ENCODE measurements around the gene PLD4. TPM values are rescaled to one million over a fixed set of nuclear protein-coding genes. Genes with fewer than 3 reads are reported as not detected.
"Not testable (repeated sequence)": the region's sequence is repeated elsewhere in the genome, so short reads cannot be mapped to it uniquely, and the experiment has no call there.

Gene PLD4
- total RNA-seq, 2 experiments from 2014 or later, result not detected

- Mint-ChIP-seq H3K36me3 (no peaks in the 10 kb centered on the region), H3K4me1 (no peaks in the 10 kb centered on the region), H3K9me3 (no peaks in the 10 kb centered on the region), H3K27me3 (no peaks in the 10 kb centered on the region), H3K4me3 (no peak overlapping the region), H3K27ac (no peak overlapping the region)
- no peak for DNase-seq
These were observed 41.6 kb upstream of the PLD4 start for GRCh38 chr14:104882991-104883660.

- no peak overlapping the region for H3K27ac Mint-ChIP-seq
- H3K36me3 Mint-ChIP-seq, result no peaks in the 10 kb centered on the region
- DNase-seq, result no peak
These were observed 40.9 kb upstream of the PLD4 start for GRCh38 chr14:104883681-104884361.

GRCh38 chr14:104884381-104884780 is 40.3 kb upstream of the PLD4 start:
- H3K4me1 Mint-ChIP-seq, H3K4me3 Mint-ChIP-seq, H3K9me3 Mint-ChIP-seq, H3K27me3 Mint-ChIP-seq, DNase-seq, H3K36me3 Mint-ChIP-seq, H3K27ac Mint-ChIP-seq: not testable (repeated sequence)

More at GRCh38 chr14:104883681-104884361, 40.9 kb upstream of the PLD4 start:
- Mint-ChIP-seq H3K4me1 (no peaks in the 10 kb centered on the region), H3K27me3 (no peaks in the 10 kb centered on the region), H3K9me3 (no peaks in the 10 kb centered on the region), H3K4me3 (no peak overlapping the region)

GRCh38 chr14:104885031-104885972 is 39.4 kb upstream of the PLD4 start:
- no peak for DNase-seq
- Mint-ChIP-seq H3K9me3 (peaks cover 1% of the 10 kb centered on the region), H3K27me3 (no peaks in the 10 kb centered on the region), H3K4me1 (no peaks in the 10 kb centered on the region), H3K36me3 (no peaks in the 10 kb centered on the region), H3K4me3 (no peak overlapping the region), H3K27ac (no peak overlapping the region)

DNA sequence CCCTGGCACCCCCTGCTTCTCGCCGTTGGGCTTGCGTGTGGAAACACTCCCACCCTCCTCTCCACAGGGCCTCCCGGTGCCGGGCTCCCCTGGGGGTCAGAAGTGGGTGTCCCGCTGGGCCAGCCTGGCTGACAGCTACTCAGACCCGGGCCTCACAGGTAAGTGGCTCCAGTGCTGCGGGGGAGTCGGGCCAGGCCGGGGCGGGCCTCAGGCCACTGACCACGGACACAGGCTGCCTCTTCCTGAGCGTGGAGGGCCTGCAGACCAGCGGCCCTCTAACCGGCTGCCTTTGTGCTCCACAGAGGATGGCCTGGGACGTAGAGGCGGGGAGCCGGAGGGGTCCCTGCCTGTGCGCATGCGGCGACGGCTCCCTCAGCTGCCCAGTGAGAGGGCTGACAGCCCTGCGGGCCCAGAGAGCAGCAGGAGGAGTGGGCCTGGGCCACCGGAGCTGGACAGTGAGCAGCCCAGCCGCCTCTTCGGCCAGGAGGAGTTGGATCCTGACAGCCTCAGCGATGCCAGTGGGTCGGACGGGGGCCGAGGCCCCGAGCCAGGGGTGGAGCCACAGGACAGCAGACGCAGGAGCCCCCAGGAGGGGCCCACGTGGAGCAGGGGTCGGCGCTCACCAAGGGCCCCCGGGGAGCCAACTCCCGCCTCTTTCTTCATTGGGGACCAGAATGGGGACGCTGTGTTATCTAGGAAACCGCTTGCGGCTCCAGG is 38.5 kb upstream of the PLD4 start:
- H3K4me3 Mint-ChIP-seq, result no peak overlapping the region
- no peak overlapping the region for H3K27ac Mint-ChIP-seq
- DNase-seq, result no peak

GRCh38 chr14:104886690-104887622 is 37.7 kb upstream of the PLD4 start:
- no peaks in the 10 kb centered on the region for H3K36me3 Mint-ChIP-seq
- DNase-seq, result no peak
- H3K27ac Mint-ChIP-seq, result no peak overlapping the region
- no peaks in the 10 kb centered on the region for H3K27me3 Mint-ChIP-seq
- peaks cover 1% of the 10 kb centered on the region for H3K9me3 Mint-ChIP-seq
- H3K4me3 Mint-ChIP-seq, result no peak overlapping the region
- H3K4me1 Mint-ChIP-seq, result no peaks in the 10 kb centered on the region

More for the DNA sequence above, 38.5 kb upstream of the PLD4 start:
- H3K36me3 Mint-ChIP-seq, result no peaks in the 10 kb centered on the region
- H3K27me3 Mint-ChIP-seq, result no peaks in the 10 kb centered on the region
- peaks cover 1% of the 10 kb centered on the region for H3K9me3 Mint-ChIP-seq
- H3K4me1 Mint-ChIP-seq, result no peaks in the 10 kb centered on the region

DNA sequence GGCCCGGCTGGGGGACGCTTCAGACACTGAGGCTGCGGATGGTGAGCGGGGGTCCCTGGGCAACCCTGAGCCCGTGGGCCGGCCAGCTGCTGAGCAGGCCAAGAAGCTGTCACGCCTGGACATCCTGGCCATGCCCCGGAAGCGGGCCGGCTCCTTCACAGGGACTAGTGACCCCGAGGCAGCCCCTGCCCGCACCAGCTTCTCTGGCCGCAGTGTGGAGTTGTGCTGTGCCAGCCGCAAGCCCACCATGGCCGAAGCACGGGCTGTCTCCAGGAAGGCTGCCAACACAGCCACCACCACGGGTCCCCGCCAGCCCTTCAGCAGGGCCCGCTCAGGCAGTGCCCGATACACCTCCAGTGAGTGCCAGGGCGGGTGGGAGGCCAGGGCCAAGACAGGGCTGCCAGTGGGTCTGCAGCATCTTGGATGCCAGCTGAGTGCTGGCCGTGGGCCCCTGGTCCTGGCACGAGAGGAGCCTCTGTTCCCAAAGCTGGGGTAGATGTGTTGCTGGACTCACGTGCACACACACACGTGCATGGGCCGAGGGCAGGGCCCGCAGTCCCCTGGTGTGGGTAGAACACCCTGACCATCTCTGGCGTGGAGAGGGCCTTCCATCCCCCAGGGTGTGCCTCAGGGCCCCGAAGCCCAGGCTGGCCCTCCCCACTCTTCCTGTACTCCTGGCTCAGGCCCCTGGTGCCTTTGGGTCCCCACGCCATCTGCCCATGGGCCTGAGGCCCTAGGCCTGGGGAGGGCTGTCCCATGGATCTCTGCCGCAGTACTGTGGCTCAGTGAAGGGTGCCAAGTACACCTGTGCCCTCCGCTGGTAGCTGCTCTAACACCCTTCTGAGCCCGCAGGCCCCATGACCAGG is 36.8 kb upstream of the PLD4 start:
- H3K27ac Mint-ChIP-seq, result no peak overlapping the region
- H3K4me1 Mint-ChIP-seq, result no peaks in the 10 kb centered on the region
- no peaks in the 10 kb centered on the region for H3K36me3 Mint-ChIP-seq
- no peak for DNase-seq
- H3K27me3 Mint-ChIP-seq, result no peaks in the 10 kb centered on the region
- peaks cover 1% of the 10 kb centered on the region for H3K9me3 Mint-ChIP-seq
- no peak overlapping the region for H3K4me3 Mint-ChIP-seq

DNA sequence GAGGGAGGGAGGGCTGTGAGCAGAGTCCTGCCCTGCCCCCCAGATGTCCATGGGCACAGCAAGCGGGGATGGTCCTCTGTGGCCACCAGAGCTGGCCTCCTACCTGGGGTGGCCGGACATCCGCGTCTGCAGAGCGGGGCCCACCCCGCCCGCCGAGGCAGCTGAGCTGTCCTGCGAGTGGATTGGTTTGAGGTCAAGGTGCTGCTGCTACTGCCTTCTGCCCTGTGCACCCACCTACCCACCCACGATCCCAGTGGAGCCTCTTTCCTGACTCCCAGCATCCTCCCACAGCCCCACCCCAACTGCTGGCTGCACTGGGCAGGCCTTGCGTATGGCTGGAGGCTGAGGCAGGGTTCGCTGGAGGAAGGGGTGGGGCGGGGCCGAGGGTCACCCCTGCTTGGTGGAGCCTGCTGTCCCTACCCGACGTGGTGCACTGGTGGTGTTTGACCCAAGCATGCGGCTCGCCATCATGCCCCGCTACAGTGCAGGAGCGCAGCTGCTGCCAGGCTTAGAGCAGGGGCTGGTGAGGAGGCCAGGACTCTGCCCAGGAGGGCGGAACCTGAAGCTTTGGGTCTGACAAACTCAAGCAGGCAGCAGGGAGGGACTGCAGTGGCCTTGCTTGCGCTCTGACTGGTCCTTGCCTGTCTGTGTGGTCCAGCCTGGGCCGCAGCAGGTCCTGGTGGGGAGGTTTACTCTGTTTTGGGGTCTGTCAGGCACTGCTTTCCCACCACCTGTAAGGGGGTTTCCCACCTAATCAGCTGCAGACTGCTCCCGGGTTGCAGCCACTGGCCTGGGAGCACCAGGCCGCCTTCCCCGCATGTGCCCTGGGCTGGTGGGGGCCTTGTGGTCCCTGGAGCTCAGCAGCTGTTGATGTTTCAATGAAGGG is 35.9 kb upstream of the PLD4 start:
- Mint-ChIP-seq H3K27me3 (no peaks in the 10 kb centered on the region), H3K4me3 (no peak overlapping the region), H3K36me3 (no peaks in the 10 kb centered on the region), H3K4me1 (no peaks in the 10 kb centered on the region), H3K27ac (no peak overlapping the region), H3K9me3 (peaks cover 1% of the 10 kb centered on the region)
- DNase-seq, result no peak

DNA sequence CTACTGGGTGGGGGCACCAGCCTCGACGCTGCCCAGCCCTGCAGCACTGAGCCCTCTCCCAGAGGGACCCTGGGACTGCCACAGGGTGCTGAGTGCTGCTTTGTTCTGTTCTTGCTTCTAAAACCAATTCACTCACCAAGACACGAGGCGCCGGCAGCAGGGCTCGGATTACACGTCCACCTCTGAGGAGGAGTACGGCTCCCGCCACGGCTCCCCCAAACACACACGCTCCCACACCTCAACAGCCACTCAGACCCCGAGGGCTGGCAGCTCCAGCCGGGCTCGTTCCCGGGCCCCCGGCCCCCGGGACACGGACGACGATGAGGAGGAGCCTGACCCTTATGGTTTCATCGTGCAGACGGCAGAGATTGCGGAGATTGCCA is 35.3 kb upstream of the PLD4 start:
- Mint-ChIP-seq H3K4me3 (no peak overlapping the region), H3K36me3 (no peaks in the 10 kb centered on the region), H3K27ac (no peak overlapping the region), H3K4me1 (no peaks in the 10 kb centered on the region), H3K9me3 (peaks cover 1% of the 10 kb centered on the region), H3K27me3 (no peaks in the 10 kb centered on the region)
- no peak for DNase-seq

GRCh38 chr14:104890292-104890691 is 34.4 kb upstream of the PLD4 start:
- H3K27me3 Mint-ChIP-seq, H3K9me3 Mint-ChIP-seq, H3K27ac Mint-ChIP-seq, H3K4me3 Mint-ChIP-seq, H3K36me3 Mint-ChIP-seq, DNase-seq, H3K4me1 Mint-ChIP-seq: not testable (repeated sequence)

DNA sequence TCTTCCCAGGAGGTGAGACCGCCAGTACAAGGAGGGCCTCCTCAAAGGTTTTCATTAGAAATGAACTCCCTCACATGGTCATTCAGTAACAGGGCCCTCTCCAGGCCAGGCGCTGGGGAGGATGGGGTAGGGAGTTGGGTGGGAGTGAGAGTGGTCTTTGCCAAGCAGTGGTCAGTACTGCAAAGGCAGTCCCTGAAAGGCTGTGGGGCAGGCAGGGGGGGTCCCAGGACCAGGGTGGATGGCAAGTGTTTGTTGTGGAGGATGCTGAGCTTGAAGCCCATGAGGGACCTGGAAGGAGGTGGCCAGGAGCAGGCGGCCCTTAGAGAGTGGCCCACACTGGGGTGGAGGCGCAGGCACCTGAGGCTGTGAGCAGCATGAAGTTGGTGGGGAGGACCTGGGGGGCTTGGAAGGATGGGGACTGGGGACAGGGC is 33.5 kb upstream of the PLD4 start:
- Mint-ChIP-seq H3K4me3 (no peak overlapping the region), H3K36me3 (no peaks in the 10 kb centered on the region), H3K4me1 (no peaks in the 10 kb centered on the region), H3K27me3 (no peaks in the 10 kb centered on the region), H3K9me3 (peaks cover 1% of the 10 kb centered on the region), H3K27ac (no peak overlapping the region)
- no peak for DNase-seq

DNA sequence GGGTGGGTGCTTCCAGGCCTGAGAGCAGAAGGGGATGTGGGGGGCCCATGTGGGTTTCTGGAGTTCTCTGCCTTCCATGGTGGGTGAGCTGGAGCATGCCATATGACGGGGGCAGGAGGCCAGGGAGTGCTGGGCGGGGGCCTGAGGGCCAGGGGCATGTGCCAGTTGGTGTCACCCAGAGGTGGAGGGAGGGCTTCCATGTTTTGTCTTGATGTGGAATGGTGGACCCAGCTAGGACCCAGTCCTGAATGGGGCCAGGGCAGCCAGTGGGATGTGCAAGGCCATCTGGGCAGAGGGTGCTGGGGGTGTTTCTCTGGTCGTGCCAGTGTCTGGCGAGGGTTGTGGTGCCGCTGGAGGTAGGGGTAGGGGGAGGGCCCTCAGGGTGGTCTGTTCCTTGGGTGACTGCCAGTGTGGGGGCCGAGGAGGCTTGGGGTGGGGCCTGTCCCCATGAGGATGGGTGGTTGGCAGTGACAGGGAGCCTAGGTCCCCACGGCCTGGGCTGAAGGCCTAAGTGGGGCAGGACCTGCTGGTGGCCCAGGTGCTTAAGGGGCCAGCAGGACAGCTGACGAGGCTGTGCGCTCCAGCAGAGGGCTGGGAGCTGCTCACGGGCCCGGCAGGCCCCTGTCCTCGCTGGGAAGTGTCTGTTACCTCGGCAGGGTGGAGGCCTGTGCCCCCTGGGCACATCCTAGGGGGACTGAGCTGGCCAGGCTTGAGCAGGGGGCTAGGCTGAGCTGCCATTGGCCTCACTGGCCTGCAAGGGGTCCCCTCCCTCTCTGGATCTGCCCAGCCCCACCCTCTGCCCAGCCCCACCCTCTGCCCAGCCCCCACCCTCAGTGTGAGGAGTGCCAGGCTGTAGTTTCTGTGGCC is 32.8 kb upstream of the PLD4 start:
- H3K36me3 Mint-ChIP-seq, result no peaks in the 10 kb centered on the region
- no peak overlapping the region for H3K27ac Mint-ChIP-seq
- H3K9me3 Mint-ChIP-seq, result peaks cover 1% of the 10 kb centered on the region
- H3K4me1 Mint-ChIP-seq, result no peaks in the 10 kb centered on the region
- no peak overlapping the region for H3K4me3 Mint-ChIP-seq
- no peaks in the 10 kb centered on the region for H3K27me3 Mint-ChIP-seq
- no peak for DNase-seq
